ENCODE data around the gene EID2.

Gene EID2

GRCh38 chr19:39544226-39544903, 4.4 kb upstream of the EID2 start:
- no peak for TF ChIP-seq EZH2phosphoT487 (IDR thresholded peaks at IDR 0.05; ENCODE audit: borderline replicate concordance, low read length)
- TF ChIP-seq CTCF (IDR thresholded peaks at IDR 0.05; ENCODE audit: low read depth, low read length, poor library complexity, severe bottlenecking) = no peak
- H3K4me1 ChIP-seq (ENCODE audit: control insufficient read depth, low read length) = peaks cover 16% of the 10 kb centered on the region
- H3K27ac ChIP-seq (ENCODE audit: low read depth, low read length) = no peak overlapping the region
- no peak overlapping the region for H3K4me2 ChIP-seq (ENCODE audit: low read length)
- no peaks in the 10 kb centered on the region for H3K9me3 ChIP-seq (ENCODE audit: control insufficient read depth, insufficient read depth, low read length)
- peaks cover 2% of the 10 kb centered on the region for H3K79me2 ChIP-seq (ENCODE audit: control insufficient read depth, low read length)
- no peaks in the 10 kb centered on the region for H3K9me2 ChIP-seq (replicated peaks; ENCODE audit: control insufficient read depth, low read length)
- H4K20me1 ChIP-seq (ENCODE audit: control insufficient read depth, insufficient read depth, low read depth, low read length) = no peaks in the 10 kb centered on the region
- H3K36me3 ChIP-seq (ENCODE audit: control insufficient read depth, low read length) = no peaks in the 10 kb centered on the region
- no peak overlapping the region for H3K4me3 ChIP-seq (ENCODE audit: low read length)
- peaks cover 36% of the 10 kb centered on the region for H3K27me3 ChIP-seq (ENCODE audit: control insufficient read depth, low read length)
- no peaks in the 10 kb centered on the region for H3F3A ChIP-seq (ENCODE audit: control insufficient read depth, insufficient read depth)

GRCh38 chr19:39543477-39543857, 3.5 kb upstream of the EID2 start:
- no peaks in the 10 kb centered on the region for H3K36me3 ChIP-seq (ENCODE audit: control insufficient read depth, low read length)
- H3F3A ChIP-seq (ENCODE audit: control insufficient read depth, insufficient read depth) = no peaks in the 10 kb centered on the region
- no peaks in the 10 kb centered on the region for H3K9me2 ChIP-seq (replicated peaks; ENCODE audit: control insufficient read depth, low read length)
- no peaks in the 10 kb centered on the region for H4K20me1 ChIP-seq (ENCODE audit: control insufficient read depth, insufficient read depth, low read depth, low read length)
- no peak overlapping the region for H3K4me3 ChIP-seq (ENCODE audit: low read length)
- H3K4me2 ChIP-seq (ENCODE audit: low read length) = no peak overlapping the region
- TF ChIP-seq CTCF (IDR thresholded peaks at IDR 0.05; ENCODE audit: low read depth, low read length, poor library complexity, severe bottlenecking) = no peak
- no peak for TF ChIP-seq EZH2phosphoT487 (IDR thresholded peaks at IDR 0.05; ENCODE audit: borderline replicate concordance, low read length)
- H3K79me2 ChIP-seq (ENCODE audit: control insufficient read depth, low read length) = peaks cover 11% of the 10 kb centered on the region
- H3K9me3 ChIP-seq (ENCODE audit: control insufficient read depth, insufficient read depth, low read length) = no peaks in the 10 kb centered on the region
- no peak overlapping the region for H3K27ac ChIP-seq (ENCODE audit: low read depth, low read length)
- peaks cover 22% of the 10 kb centered on the region for H3K4me1 ChIP-seq (ENCODE audit: control insufficient read depth, low read length)
- H3K27me3 ChIP-seq (ENCODE audit: control insufficient read depth, low read length) = peaks cover 36% of the 10 kb centered on the region

- Histone ChIP-seq H3K4me1 (ENCODE audit: control insufficient read depth, low read length) (peaks cover 28% of the 10 kb centered on the region), H4K20me1 (ENCODE audit: control insufficient read depth, insufficient read depth, low read depth, low read length) (no peaks in the 10 kb centered on the region), H3K79me2 (ENCODE audit: control insufficient read depth, low read length) (peaks cover 23% of the 10 kb centered on the region), H3F3A (ENCODE audit: control insufficient read depth, insufficient read depth) (no peaks in the 10 kb centered on the region), H3K27ac (ENCODE audit: low read depth, low read length) (no peak overlapping the region), H3K4me3 (ENCODE audit: low read length) (peak overlapping the region; percentile 6; the same call in 1 of the 2 replicates), H3K36me3 (ENCODE audit: control insufficient read depth, low read length) (no peaks in the 10 kb centered on the region), H3K27me3 (ENCODE audit: control insufficient read depth, low read length) (peaks cover 35% of the 10 kb centered on the region), H3K4me2 (ENCODE audit: low read length) (peak overlapping the region; percentile 52), H3K9me2 (replicated peaks; ENCODE audit: control insufficient read depth, low read length) (no peaks in the 10 kb centered on the region), H3K9me3 (ENCODE audit: control insufficient read depth, insufficient read depth, low read length) (no peaks in the 10 kb centered on the region)
- TF ChIP-seq EZH2phosphoT487 (IDR thresholded peaks at IDR 0.05; ENCODE audit: borderline replicate concordance, low read length) = no peak
- TF ChIP-seq CTCF (IDR thresholded peaks at IDR 0.05; ENCODE audit: low read depth, low read length, poor library complexity, severe bottlenecking) = no peak
These were observed 2.2 kb upstream of the EID2 start for GRCh38 chr19:39542206-39542605.
